ENCODE measurements around the gene MSL1. TPM values are rescaled to one million over a fixed set of nuclear protein-coding genes. Genes with fewer than 3 reads are reported as not detected.

Gene MSL1
- total and polyA plus RNA-seq, 9 of the 15 experiments (the other 6 are each of a cell fraction or from before 2014, with no cell fraction given), result 13.8 to 120 (median 61.9) TPM

DNA sequence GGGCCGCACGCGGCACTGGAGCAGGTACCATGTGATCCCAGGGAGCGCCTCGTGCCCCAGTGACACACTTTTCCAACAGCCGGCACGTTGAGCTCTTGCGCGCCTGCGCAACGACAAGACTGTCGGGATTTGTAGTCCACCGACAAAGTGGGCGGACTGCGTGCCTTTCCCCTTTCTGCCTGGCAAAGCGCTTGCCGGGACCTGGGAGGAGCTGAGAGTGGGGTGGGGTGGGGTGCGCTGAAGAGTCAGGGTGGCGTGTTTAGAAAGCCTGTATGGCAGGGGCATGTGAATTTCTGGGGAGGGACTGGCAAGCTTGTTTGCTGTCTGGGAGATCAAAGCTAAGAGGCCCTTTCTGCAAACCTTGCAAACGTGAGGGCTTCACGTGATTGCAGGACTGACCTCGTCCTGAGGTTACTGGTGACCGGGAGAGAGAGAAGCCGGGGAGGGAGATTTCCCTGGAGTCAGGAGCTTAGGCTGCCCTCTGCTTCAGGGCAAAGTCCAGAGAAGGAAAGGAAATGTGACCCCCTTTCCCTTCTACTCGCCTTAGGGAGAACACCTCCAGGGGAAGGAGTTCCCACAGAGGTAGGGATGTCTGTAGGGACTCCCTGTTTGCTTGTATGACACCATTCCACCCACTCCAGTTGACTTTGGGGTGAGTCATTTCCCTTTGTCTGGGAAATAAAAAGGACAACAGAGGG is 21.0 kb upstream of the MSL1 start (continued):
- TF ChIP-seq FOXP4 (CRISPR knock-in tag; IDR thresholded peaks at IDR 0.05; ENCODE audit: borderline replicate concordance) (no peak), MAX (CRISPR knock-in tag; IDR thresholded peaks at IDR 0.05) (peak; percentile 96), TSC22D4 (tag; IDR thresholded peaks at IDR 0.05) (no peak), TFAM (CRISPR knock-in tag; conservative IDR thresholded peaks at IDR 0.05) (no peak), MTA2 (IDR thresholded peaks at IDR 0.05; ENCODE audit: low read depth) (no peak), KLF10 (CRISPR knock-in tag; IDR thresholded peaks at IDR 0.05) (no peak), RBFOX2 (IDR thresholded peaks at IDR 0.05; ENCODE audit: low read depth, low read length) (peak; percentile 84), ZNF584 (CRISPR knock-in tag; IDR thresholded peaks at IDR 0.05; ENCODE audit: low read depth) (no peak), VEZF1 (CRISPR knock-in tag; IDR thresholded peaks at IDR 0.05) (peak; percentile 72), LEF1 (IDR thresholded peaks at IDR 0.05) (peak; percentile 95), ZNF311 (CRISPR knock-in tag; IDR thresholded peaks at IDR 0.05) (no peak), ZNF140 (CRISPR knock-in tag; IDR thresholded peaks at IDR 0.05) (no peak), GTF2A2 (tag; IDR thresholded peaks at IDR 0.05) (no peak), ZC3H8 (IDR thresholded peaks at IDR 0.05) (no peak), HMG20B (CRISPR knock-in tag; IDR thresholded peaks at IDR 0.05) (no peak), ZFP30 (CRISPR knock-in tag; IDR thresholded peaks at IDR 0.05; ENCODE audit: borderline replicate concordance) (no peak), PHB (CRISPR knock-in tag; IDR thresholded peaks at IDR 0.05) (no peak), SMARCE1 (IDR thresholded peaks at IDR 0.05) (peak; percentile 89), ZNF232 (CRISPR knock-in tag; IDR thresholded peaks at IDR 0.05) (no peak), POLR2AphosphoS5 (IDR thresholded peaks at IDR 0.05; ENCODE audit: control insufficient read depth, insufficient read depth, low read depth, low read length) (no peak; the same call in 1 of the 2 replicates), HDAC8 (tag; IDR thresholded peaks at IDR 0.05) (no peak), NFYB (IDR thresholded peaks at IDR 0.05; ENCODE audit: extremely low read depth, insufficient read length) (no peak), TAF7 (tag; IDR thresholded peaks at IDR 0.05) (no peak), RFX7 (CRISPR knock-in tag; IDR thresholded peaks at IDR 0.05) (no peak)
- TF ChIP-seq, protein P1, sequence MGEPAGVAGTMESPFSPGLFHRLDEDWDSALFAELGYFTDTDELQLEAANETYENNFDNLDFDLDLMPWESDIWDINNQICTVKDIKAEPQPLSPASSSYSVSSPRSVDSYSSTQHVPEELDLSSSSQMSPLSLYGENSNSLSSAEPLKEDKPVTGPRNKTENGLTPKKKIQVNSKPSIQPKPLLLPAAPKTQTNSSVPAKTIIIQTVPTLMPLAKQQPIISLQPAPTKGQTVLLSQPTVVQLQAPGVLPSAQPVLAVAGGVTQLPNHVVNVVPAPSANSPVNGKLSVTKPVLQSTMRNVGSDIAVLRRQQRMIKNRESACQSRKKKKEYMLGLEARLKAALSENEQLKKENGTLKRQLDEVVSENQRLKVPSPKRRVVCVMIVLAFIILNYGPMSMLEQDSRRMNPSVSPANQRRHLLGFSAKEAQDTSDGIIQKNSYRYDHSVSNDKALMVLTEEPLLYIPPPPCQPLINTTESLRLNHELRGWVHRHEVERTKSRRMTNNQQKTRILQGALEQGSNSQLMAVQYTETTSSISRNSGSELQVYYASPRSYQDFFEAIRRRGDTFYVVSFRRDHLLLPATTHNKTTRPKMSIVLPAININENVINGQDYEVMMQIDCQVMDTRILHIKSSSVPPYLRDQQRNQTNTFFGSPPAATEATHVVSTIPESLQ (CRISPR knock-in tag; IDR thresholded peaks at IDR 0.05), result peak; percentile 86; the same call in 1 of the 2 replicates
